WTC11 (cell line): ENCODE data around the gene CEP250.

Experiments used
- CTCF ChIP-seq: fragments of 200-600 bp; IDR thresholded peaks from 2 replicates; pipeline ENCODE4 v1.8.0; 2022; ENCODE audit warnings: antibody characterized with exemption
- ELF4 ChIP-seq: sonication (generic); formaldehyde crosslinking; IDR thresholded peaks from 2 replicates; pipeline ENCODE4 v1.8.1; 2022; ENCODE audit warnings: low read depth, mild to moderate bottlenecking, moderate library complexity, missing genetic modification reagents
- GABPB1 ChIP-seq: sonication (generic); formaldehyde crosslinking; IDR thresholded peaks from 2 replicates; pipeline ENCODE4 v1.8.1; 2023; ENCODE audit warnings: mild to moderate bottlenecking, missing genetic modification reagents
- MYBL2 ChIP-seq: sonication (generic); formaldehyde crosslinking; IDR thresholded peaks from 2 replicates; pipeline ENCODE4 v1.8.1; 2023; ENCODE audit warnings: mild to moderate bottlenecking, moderate library complexity, missing genetic modification reagents
- NFYB ChIP-seq: sonication (generic); formaldehyde crosslinking; conservative IDR thresholded peaks from 2 replicates; pipeline ENCODE4 v1.8.0; 2022; ENCODE audit warnings: low read depth, missing genetic modification reagents
- NR2C2 ChIP-seq: sonication (generic); formaldehyde crosslinking; IDR thresholded peaks from 2 replicates; pipeline ENCODE4 v1.8.0; 2022; ENCODE audit warnings: mild to moderate bottlenecking, missing genetic modification reagents
- SMAD4 ChIP-seq: sonication (generic); formaldehyde crosslinking; IDR thresholded peaks from 2 replicates; pipeline ENCODE4 v1.8.0; 2022; ENCODE audit warnings: mild to moderate bottlenecking, missing genetic modification reagents
- TEAD4 ChIP-seq: sonication (generic); formaldehyde crosslinking; IDR thresholded peaks from 2 replicates; pipeline ENCODE4 v1.8.0; 2022; ENCODE audit warnings: mild to moderate bottlenecking, missing genetic modification reagents

- TF ChIP-seq SMAD4 (no peak), NFYB (CRISPR knock-in tag) (no peak), ELF4 (no peak), NR2C2 (CRISPR knock-in tag) (no peak), CTCF (no peak), TEAD4 (CRISPR knock-in tag) (no peak), MYBL2 (CRISPR knock-in tag) (no peak), GABPB1 (CRISPR knock-in tag) (no peak)
Measured at GRCh38 chr20:35436177-35436573, 19.2 kb upstream of the CEP250 start.
